HG03565 (cell line): ENCODE results near the gene RARB.

Source experiments
- ATAC-seq: cut with Tn5 transposase; IDR thresholded peaks from one replicate; pipeline ENCODE4 v1.9.1; 2021; ENCODE audit warnings: mild to moderate bottlenecking, moderate library complexity; ENCODE audit not compliant: unreplicated experiment

Gene RARB

GRCh38 chr3:25421747-25422146 lies 6.3 kb upstream of the RARB start:
- ATAC-seq, result no peak

GRCh38 chr3:25423780-25424588 lies 4.1 kb upstream of the RARB start:
- no peak for ATAC-seq

- no peak for ATAC-seq
Measured at GRCh38 chr3:25424614-25425013, 3.4 kb upstream of the RARB start.

GRCh38 chr3:25426408-25426807 lies 1.7 kb upstream of the RARB start:
- ATAC-seq, result no peak

GRCh38 chr3:25427155-25427554 lies 908 bp upstream of the RARB start:
- ATAC-seq, result no peak

- no peak for ATAC-seq
Measured at GRCh38 chr3:25427563-25427941, 511 bp upstream of the RARB start.

GRCh38 chr3:25428789-25429335 lies 799 bp downstream of the RARB start:
- ATAC-seq, result no peak

GRCh38 chr3:25429361-25430286 lies 1.6 kb downstream of the RARB start:
- ATAC-seq, result no peak

GRCh38 chr3:25430287-25430934 lies 2.3 kb downstream of the RARB start:
- no peak for ATAC-seq

- no peak for ATAC-seq
Measured at GRCh38 chr3:25430935-25431770, 3.1 kb downstream of the RARB start.

GRCh38 chr3:25432176-25432720 lies 4.2 kb downstream of the RARB start:
- ATAC-seq, result no peak

GRCh38 chr3:25433106-25433505 lies 5.0 kb downstream of the RARB start:
- no peak for ATAC-seq

- ATAC-seq, result no peak
Measured at GRCh38 chr3:25433868-25434267, 5.8 kb downstream of the RARB start.

GRCh38 chr3:25437953-25438352 lies 9.9 kb downstream of the RARB start:
- ATAC-seq, result no peak

GRCh38 chr3:25438791-25439555 lies 10.9 kb downstream of the RARB start:
- ATAC-seq, result no peak

GRCh38 chr3:25441234-25441856 lies 13.3 kb downstream of the RARB start:
- ATAC-seq, result no peak

- ATAC-seq, result no peak
Measured at GRCh38 chr3:25442486-25442885, 14.4 kb downstream of the RARB start.

- ATAC-seq, result no peak
Measured at GRCh38 chr3:25444273-25444672, 16.2 kb downstream of the RARB start.

- ATAC-seq, result no peak
Measured at GRCh38 chr3:25445731-25446130, 17.7 kb downstream of the RARB start.
